Natural killer cell (primary cell): ENCODE results near the gene SELENON. TPM values are rescaled to one million over a fixed set of nuclear protein-coding genes. Genes with fewer than 3 reads are reported as not detected.

Experiments used
- ATAC-seq, 3 donors: fragments of 150-1000 bp in 2 of 3; fragments of 200-7000 bp in 1 of 3; cut with Tn5 transposase; 1 replicate in 1 of 3; 2 replicates in 2 of 3; pipeline ENCODE4 v1.10.0; 2021; ENCODE audit warnings: mild to moderate bottlenecking in 2 of 3, moderate library complexity in 2 of 3
- DNase-seq, 2 donors: peaks; one replicate each; pipeline versions ENCODE4 v3.0.0 to v3.0.0-alpha.2; 2013 to 2021; ENCODE audit warnings: mixed read lengths in 1 of 2
- H3K27ac ChIP-seq: one replicate; pipeline ENCODE4 v1.5.1; 2013; ENCODE audit warnings: mild to moderate bottlenecking, low read length
- H3K27me3 ChIP-seq: one replicate; pipeline ENCODE4 v1.6.1; 2013; ENCODE audit warnings: low read length; ENCODE audit not compliant: control insufficient read depth, insufficient read depth
- H3K36me3 ChIP-seq: one replicate; pipeline ENCODE4 v1.6.1; 2013; ENCODE audit warnings: low read length; ENCODE audit not compliant: control insufficient read depth, insufficient read depth
- H3K4me1 ChIP-seq: one replicate; pipeline ENCODE4 v1.6.1; 2013; ENCODE audit warnings: low read length; ENCODE audit not compliant: control insufficient read depth, insufficient read depth
- H3K4me3 ChIP-seq: one replicate; pipeline ENCODE4 v1.5.1; 2013; ENCODE audit warnings: low read length
- H3K9me3 ChIP-seq: one replicate; pipeline ENCODE4 v1.6.1; 2013; ENCODE audit warnings: low read length; ENCODE audit not compliant: control insufficient read depth, insufficient read depth
- H3K27ac Mint-ChIP-seq, 2 donors: one replicate each; pipeline ENCODE4 v1.8.0; 2022; ENCODE audit warnings: mild to moderate bottlenecking in 2 of 2, mixed read lengths in 2 of 2, moderate library complexity in 1 of 2
- H3K27me3 Mint-ChIP-seq, 2 donors: one replicate each; pipeline ENCODE4 v1.8.0; 2022; ENCODE audit warnings: low read depth in 2 of 2, mixed read lengths in 2 of 2
- H3K36me3 Mint-ChIP-seq: one replicate; pipeline ENCODE4 v1.8.0; 2022; ENCODE audit warnings: mixed read lengths
- H3K4me1 Mint-ChIP-seq, 2 donors: one replicate each; pipeline ENCODE4 v1.8.0; 2022; ENCODE audit warnings: mixed read lengths in 2 of 2
- H3K4me3 Mint-ChIP-seq: one replicate; pipeline ENCODE4 v1.8.0; 2022; ENCODE audit warnings: mild to moderate bottlenecking, moderate library complexity, mixed read lengths
- H3K9me3 Mint-ChIP-seq, 2 donors: one replicate each; pipeline ENCODE4 v1.8.0; 2022; ENCODE audit warnings: mixed read lengths in 2 of 2
- CTCF ChIP-seq: fragments of 200-600 bp; IDR thresholded peaks from one replicate; pipeline ENCODE4 v1.8.0; 2022; ENCODE audit warnings: antibody characterized with exemption
- WGBS: methylation state at CpG from one replicate; pipeline ENCODE4 v1.1.7; 2013; ENCODE audit warnings: missing lambda C conversion rate; ENCODE audit not compliant: insufficient coverage; 5-methylcytosine and 5-hydroxymethylcytosine counted together
- intact Hi-C: fragments of 100-400 bp; cut with micrococcal nuclease; formaldehyde crosslinking; loops from one replicate; pipeline ENCODE4 v1.14.2; 2022
- total RNA-seq, 4 donors: library from RNA; stranded (reverse); fragments of 120-200 nt in 1 of 4; gene quantifications; one replicate each; pipeline versions ENCODE4 v1.2.3 to v1.2.4, GENCODE V29; 2013 to 2022

Gene SELENON
- total RNA-seq, 3 donors from 2014 or later (not counting 1 experiment from before 2014, with no cell fraction given): 9.7 to 16.4 (median 11.1) TPM

- no peak for ATAC-seq
- Histone ChIP-seq H3K27ac (no peak overlapping the region), H3K27me3 (no peaks in the 10 kb centered on the region), H3K36me3 (no peaks in the 10 kb centered on the region), H3K9me3 (no peaks in the 10 kb centered on the region), H3K4me3 (no peak overlapping the region), H3K4me1 (peaks cover 15% of the 10 kb centered on the region)
- no peak overlapping the region for H3K27ac Mint-ChIP-seq
- no peaks in the 10 kb centered on the region for H3K4me1 Mint-ChIP-seq
- no peak overlapping the region for H3K4me3 Mint-ChIP-seq
- H3K9me3 Mint-ChIP-seq: no peaks in the 10 kb centered on the region
- TF ChIP-seq CTCF: no peak
- H3K27me3 Mint-ChIP-seq: no peaks in the 10 kb centered on the region
- no peaks in the 10 kb centered on the region for H3K36me3 Mint-ChIP-seq
- 97% methylated on average over 17 of the region's 20 CpGs for WGBS
- DNase-seq: no peak
- intact Hi-C loops: no loop called here
Observed at GRCh38 chr1:25807480-25808390, 7.7 kb downstream of the SELENON start.

GRCh38 chr1:25808481-25809244, 8.7 kb downstream of the SELENON start:
- H3K9me3 Mint-ChIP-seq: no peaks in the 10 kb centered on the region
- Histone ChIP-seq H3K27ac (no peak overlapping the region), H3K27me3 (no peaks in the 10 kb centered on the region), H3K4me3 (no peak overlapping the region), H3K9me3 (no peaks in the 10 kb centered on the region), H3K36me3 (no peaks in the 10 kb centered on the region), H3K4me1 (peaks cover 15% of the 10 kb centered on the region)
- no peak for DNase-seq
- H3K27me3 Mint-ChIP-seq: no peaks in the 10 kb centered on the region
- H3K36me3 Mint-ChIP-seq: no peaks in the 10 kb centered on the region
- no peak for TF ChIP-seq CTCF
- intact Hi-C loops: no loop called here
- H3K4me3 Mint-ChIP-seq: no peak overlapping the region
- no peaks in the 10 kb centered on the region for H3K4me1 Mint-ChIP-seq
- no peak for ATAC-seq
- no peak overlapping the region for H3K27ac Mint-ChIP-seq
- WGBS: 92% methylated on average over 34 of the region's 34 CpGs

GRCh38 chr1:25809283-25809926, 9.4 kb downstream of the SELENON start:
- Histone ChIP-seq H3K4me1 (peaks cover 15% of the 10 kb centered on the region), H3K27ac (no peak overlapping the region), H3K9me3 (no peaks in the 10 kb centered on the region), H3K36me3 (no peaks in the 10 kb centered on the region), H3K27me3 (no peaks in the 10 kb centered on the region), H3K4me3 (no peak overlapping the region)
- Mint-ChIP-seq H3K4me1 (no peaks in the 10 kb centered on the region), H3K36me3 (no peaks in the 10 kb centered on the region), H3K4me3 (no peak overlapping the region), H3K27ac (no peak overlapping the region), H3K27me3 (no peaks in the 10 kb centered on the region), H3K9me3 (no peaks in the 10 kb centered on the region)
- DNase-seq: no peak
- TF ChIP-seq CTCF: no peak
- intact Hi-C loops: no loop called here
- no peak for ATAC-seq
- WGBS: 62% methylated on average over 18 of the region's 18 CpGs
